NCI-H1105 treated with DMSO at 0.1 percent for 48 hours (cell line): Measurements from ENCODE around the gene DBF4.
"Not testable (repeated sequence)": the region's sequence is repeated elsewhere in the genome, so short reads cannot be mapped to it uniquely, and the experiment has no call there.

Experiments used
- DNase-seq: peaks from one replicate; lab custom pipeline; 2025; lab: John Stamatoyannopoulos, UW

DBF4 gene

DNA sequence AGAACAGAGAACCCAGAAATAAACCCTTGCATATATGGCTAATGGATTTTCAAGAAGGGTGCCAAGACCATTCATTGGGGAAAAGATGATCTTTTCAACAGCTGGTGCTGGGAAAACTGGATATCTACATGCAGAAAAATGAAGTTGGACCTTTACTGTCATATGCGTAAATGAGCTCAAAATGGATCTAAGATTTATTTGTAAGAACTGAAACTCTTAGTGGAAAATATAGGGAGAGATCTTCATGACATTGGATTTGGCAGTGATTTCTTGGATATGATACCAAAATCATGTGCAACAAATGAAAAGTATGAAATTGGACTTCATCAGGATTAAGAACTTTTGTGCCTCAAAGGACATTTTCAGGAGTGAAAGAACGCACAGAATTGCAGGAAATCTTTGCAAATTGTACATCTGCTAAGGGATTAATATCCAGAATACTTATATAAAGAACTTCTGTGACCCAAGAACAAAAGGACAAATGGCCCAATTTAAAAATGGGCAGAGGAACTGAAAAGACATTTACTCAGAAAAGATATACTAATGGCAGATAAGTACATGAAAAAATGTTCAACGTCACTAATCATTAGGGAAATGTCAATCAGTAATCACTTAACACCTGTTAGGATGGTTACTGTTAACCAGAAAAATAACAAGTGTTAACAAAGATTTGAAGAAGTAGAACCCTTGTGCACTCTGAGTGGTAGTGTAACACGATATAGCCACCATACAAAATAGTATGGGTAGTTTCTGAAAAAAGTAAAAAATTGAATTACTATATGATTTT is 6.1 kb downstream of the DBF4 start:
- no peak for DNase-seq

DNA sequence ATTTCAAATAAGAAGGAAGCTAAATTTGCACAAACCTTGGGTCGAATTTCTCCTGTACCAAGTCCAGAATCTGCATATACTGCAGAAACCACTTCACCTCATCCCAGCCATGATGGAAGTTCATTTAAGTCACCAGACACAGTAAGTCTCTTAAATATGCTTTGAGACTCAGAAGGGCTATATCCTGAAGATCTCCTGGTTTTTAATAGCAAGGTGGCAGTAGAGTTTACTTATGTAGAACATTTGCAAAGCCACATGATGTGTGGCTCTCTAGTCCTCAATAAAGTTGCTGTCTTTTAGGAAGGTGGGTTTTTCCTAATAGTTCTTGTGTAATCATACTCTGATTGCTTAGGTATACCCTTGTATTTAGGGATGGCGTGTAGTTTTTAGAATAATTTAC is 8.7 kb downstream of the DBF4 start:
- DNase-seq = no peak

DNA sequence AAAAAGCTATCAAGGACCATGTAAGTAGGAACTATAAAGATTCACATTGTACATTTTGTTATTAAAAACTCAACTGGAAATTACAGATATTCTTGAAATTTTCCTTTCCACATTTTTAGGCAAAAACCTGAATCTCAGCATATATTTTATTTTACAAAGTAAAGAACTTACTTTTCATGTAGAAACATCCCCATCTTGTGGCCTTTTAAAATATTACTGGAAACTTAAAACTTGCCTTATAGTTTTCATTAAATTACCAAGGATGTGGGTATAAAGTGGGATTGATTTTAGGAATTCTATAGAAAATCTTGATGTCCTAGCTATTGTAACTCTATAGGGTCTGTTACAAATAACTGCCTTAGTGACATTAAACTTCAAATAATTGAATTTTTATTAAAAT is 10.6 kb downstream of the DBF4 start:
- peak; percentile 41 for DNase-seq

- DNase-seq = no peak
These were observed 19.1 kb downstream of the DBF4 start for GRCh38 chr7:87895363-87895762.

- no peak for DNase-seq
These were observed 23.0 kb downstream of the DBF4 start for GRCh38 chr7:87899255-87899654.

GRCh38 chr7:87907136-87907906 is 31.0 kb downstream of the DBF4 start:
- DNase-seq = not testable (repeated sequence)

GRCh38 chr7:87908814-87909213 is 32.5 kb downstream of the DBF4 start:
- DNase-seq = not testable (repeated sequence)

DNA sequence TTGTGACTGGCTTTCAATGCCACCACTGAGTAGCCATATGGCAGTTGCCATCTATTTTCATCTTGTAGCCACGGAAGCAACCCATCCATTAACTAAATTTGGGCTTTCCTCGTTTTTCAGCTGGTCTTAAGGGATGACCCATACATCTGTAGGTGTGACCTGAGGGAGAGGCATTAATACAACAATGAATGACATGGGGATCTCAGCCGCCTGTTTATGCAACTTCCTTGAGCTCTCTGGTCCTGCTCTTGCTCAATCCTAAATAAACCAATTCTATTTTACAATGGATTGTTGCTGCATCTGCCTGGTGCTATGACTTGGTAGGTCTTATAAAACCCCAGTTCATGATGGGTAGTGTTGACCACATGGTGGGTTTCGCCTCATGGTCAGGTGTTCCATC is 35.8 kb downstream of the DBF4 start:
- DNase-seq = no peak

GRCh38 chr7:87918740-87919139 is 42.4 kb downstream of the DBF4 start:
- no peak for DNase-seq

DNA sequence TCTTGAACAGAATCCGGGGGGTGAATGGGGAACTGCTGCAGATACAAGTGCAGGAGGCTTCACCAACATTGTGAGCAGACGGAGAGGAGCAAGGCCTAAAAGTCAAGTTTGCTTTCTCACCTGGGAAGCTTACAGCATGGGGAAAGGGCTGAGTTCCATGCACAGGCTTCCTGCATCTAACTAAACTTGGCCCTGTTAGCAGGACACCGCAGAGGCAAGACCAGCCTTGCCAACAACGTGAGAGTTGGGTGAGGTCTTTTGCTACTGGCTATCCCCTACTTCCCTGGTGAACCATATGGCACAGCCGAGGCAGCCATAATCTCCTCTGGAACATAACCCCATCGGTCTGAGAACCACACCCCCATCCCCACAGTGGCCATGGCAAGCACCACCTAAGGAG is 43.6 kb downstream of the DBF4 start:
- no peak for DNase-seq

DNA sequence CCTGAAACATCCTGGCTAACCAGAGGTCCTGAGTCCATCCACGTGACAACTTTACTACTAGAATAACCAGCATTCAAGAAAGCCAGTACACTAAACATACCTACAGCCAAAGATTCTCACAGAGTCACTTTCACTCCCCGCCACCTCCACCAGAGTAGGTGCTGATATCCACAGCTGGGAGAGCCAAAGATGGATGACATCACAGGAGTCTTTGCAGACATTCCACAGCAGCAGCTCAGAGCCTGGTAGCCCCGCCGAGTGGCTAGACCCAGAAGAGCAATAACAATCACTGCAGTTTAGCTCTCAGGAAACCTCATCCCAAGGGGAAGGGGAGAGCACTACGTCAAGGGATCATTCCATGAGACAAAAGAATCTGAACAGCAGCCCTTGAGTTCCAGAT is 44.3 kb downstream of the DBF4 start:
- no peak for DNase-seq

DNA sequence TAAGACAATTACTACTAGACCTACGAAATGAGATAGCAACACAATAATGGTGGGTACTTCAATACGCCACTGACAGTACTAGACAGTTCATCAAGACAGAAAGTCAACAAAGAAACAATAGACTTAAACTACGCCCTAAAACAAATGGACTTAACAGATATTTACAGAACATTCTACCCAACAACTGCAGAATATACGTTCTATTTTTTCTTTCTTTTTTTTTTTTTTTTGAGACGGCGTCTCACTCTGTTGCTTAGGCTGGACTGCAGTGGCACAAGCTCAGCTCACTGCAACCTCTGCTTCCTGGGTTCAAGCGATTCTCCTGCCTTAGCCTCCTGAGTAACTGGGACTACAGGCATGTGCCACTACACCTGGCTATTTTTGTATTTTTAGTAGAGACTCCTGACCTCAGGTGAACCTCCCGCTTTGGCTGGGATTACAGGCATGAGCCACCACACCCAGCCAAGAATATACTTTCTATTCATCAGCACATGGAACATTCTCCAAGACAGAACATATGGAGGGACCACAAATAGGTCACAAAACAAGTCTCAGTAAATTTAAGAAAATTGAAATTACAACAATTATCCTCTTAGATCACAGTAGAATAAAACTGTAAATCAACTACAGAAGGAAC is 46.6 kb downstream of the DBF4 start:
- not testable (repeated sequence) for DNase-seq

- no peak for DNase-seq
These were observed 50.5 kb downstream of the DBF4 start for GRCh38 chr7:87926581-87927461.

DNA sequence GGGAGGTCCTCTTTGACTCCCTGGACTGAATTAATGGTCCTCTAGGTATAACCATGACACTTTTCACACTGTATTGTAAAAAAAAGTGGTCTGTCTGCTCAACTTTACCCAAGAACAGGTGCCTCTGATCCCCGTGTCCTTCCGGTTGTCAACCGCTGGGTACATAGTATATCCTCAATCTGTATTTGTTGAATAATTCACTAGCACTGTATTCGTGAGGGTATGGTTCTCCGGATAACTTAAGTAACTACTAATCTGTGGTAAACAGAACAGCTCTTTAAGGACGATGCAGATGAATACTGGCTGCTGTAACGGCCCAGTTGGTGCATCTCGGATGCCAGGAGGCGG is 57.3 kb downstream of the DBF4 start:
- no peak for DNase-seq

DNA sequence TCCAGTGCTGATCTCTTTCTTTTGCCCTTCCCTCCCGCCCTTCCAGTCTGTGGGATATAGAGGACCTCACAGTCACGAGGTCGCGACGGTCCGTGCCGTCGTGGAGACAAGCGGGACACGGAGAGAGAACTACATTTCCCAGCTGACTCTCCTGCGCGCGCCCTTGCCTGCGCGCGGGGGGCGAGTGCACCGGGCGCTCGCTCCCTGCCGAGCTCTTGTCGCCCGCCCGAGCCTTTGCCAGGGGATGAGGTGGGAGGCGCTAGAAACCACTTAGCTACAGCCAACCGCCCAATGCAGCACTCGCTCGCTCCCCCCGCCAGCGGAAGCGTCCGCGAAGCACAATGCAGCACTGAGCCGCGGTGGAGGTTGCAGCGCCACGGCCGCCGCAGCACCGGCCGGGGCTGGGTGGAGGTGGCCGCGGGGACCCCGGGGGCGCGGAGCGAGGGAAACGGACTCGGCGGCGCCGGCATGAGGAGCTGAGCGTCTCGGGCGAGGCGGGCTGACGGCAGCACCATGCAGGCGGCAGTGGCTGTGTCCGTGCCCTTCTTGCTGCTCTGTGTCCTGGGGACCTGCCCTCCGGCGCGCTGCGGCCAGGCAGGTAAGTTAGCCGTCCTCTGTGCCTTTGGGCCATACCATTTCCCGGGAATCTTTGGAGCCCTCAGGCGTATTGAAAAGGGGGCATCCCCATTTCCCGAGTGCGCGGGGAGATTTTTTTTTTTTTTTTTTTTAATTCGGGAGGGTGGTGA is 57.8 kb downstream of the DBF4 start, which contains the start of gene ADAM22:
Gene ADAM22, plus strand, starts transcription at position 299 of the 746 bp plus-strand sequence. Its CDS starts 215 bp downstream, at position 514.
- peak; percentile 95 for DNase-seq

DNA sequence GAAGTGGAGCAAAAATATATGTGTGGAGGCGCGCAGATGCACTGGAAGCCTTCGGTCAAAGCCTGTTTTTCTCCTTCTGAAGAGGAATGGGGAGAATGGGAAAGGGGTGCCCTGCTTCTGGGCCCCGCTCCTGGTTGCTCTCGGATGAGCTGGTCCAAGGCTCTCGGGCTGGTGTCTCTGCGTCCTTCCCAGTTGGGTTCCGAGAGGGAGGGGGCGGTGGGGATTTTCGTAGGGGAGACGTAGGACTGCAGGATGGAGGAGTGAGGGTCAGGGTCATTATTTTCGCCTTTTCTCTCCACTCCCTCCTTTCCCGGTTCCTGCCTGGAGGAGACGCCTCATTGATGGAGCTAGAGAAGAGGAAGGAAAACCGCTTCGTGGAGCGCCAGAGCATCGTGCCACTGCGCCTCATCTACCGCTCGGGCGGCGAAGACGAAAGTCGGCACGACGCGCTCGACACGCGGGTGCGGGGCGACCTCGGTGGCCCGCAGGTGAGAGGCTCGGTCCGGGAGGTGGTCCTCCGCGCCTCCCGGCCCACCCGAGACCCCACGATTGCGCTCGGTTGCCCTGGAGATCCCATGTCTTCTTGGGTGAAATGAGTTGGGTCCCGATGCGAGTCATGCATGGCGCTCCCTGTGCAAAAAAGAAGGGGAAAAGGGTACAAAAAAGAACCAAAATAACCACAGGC is 58.5 kb downstream of the DBF4 start:
- peak; percentile 42 for DNase-seq

DNA sequence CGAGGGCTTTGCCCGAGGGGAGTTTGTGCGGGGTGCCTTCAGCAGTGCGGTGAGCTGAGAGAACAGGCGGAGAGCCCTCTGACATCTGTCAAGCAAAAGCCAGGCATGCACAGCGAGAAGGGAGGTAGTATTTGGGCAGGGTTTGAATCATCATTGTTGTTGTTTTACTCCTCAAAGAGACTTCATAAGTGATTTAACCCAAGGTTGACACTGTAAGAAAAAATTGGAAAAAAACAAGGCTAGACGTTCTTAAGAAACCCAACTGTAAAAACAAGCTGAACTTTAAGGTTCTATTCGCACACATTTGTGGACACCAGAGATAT is 59.1 kb downstream of the DBF4 start:
- peak; percentile 8 for DNase-seq

- no peak for DNase-seq
These were observed 64.8 kb downstream of the DBF4 start for GRCh38 chr7:87941138-87941537.

DNA sequence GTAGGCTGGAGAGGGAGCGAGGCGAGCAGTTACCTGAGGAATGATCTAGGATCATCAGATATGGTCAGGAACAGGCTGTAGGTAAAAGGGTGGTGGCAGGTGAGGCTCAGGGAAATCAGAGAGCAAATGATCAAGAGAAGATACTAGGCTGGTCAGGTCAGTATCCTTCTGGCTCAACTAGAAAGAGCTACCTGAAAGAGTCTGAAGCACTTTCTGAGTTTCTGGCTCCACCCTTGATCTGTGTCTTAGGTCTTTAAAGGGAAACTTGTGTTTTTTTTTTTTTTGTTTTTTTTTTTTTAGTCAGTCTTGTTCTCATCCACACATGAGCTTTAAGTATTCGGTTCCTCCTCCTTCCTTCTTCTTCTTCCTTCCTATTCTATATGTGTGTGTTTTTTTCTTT is 68.3 kb downstream of the DBF4 start:
- no peak for DNase-seq

- not testable (repeated sequence) for DNase-seq
These were observed 69.6 kb downstream of the DBF4 start for GRCh38 chr7:87945926-87946325.

GRCh38 chr7:87948371-87948770 is 72.1 kb downstream of the DBF4 start:
- DNase-seq = no peak
